Right ventricle myocardium superior (tissue), 1 donor: ENCODE data around the gene SPHK1. TPM values are rescaled to one million over a fixed set of nuclear protein-coding genes. Genes with fewer than 3 reads are reported as not detected.

Source experiments
- ATAC-seq: fragments of 200-7000 bp; cut with Tn5 transposase; one replicate; pipeline ENCODE4 v1.9.1; 2020; ENCODE audit warnings: mild to moderate bottlenecking; ENCODE audit not compliant: poor library complexity
- DNase-seq: peaks from one replicate; pipeline ENCODE4 v3.0.0-alpha.2; 2020
- intact Hi-C: fragments of 100-400 bp; cut with DNase I; formaldehyde crosslinking; loops from one replicate; pipeline ENCODE4 v1.11.2; 2022
- total RNA-seq: library from RNA; stranded (reverse); fragmentation: NEBNext Ultra II Directional; extraction: Animal tissue kit (Norgen Biotek cat#: 25700); gene quantifications from one replicate; pipeline ENCODE4 v1.2.1, GENCODE V29; 2021
- donor health status: DM: no; HTN: yes; CAD: no; lungs with severe emphysema.

The SPHK1 gene
- total RNA-seq, 1 donor from 2014 or later, result 2.0 TPM

DNA sequence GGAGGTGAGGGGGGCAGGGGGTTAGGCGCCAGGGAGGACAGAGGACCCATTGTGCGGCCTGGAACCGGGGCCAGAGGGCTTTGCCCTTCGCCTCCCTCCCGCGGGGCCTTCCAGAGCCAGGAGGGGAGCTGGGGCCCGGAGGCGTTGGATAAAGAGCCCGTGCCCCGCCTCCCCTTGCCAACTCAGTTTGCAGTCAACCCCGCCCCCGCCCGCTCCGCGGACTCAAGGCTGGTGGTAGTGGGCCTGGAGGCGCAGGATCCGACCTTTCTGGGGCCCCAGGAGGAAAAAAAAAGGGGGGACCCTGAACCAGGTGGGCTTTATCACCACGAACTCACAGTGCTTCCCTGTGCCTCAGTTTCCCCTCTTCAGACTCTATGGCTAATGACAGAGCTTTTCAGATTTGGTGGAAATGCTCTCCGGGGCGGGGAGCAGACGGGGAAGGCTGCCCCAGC, 2.0 kb upstream of the SPHK1 start:
- DNase-seq, result peak; percentile 67

DNA sequence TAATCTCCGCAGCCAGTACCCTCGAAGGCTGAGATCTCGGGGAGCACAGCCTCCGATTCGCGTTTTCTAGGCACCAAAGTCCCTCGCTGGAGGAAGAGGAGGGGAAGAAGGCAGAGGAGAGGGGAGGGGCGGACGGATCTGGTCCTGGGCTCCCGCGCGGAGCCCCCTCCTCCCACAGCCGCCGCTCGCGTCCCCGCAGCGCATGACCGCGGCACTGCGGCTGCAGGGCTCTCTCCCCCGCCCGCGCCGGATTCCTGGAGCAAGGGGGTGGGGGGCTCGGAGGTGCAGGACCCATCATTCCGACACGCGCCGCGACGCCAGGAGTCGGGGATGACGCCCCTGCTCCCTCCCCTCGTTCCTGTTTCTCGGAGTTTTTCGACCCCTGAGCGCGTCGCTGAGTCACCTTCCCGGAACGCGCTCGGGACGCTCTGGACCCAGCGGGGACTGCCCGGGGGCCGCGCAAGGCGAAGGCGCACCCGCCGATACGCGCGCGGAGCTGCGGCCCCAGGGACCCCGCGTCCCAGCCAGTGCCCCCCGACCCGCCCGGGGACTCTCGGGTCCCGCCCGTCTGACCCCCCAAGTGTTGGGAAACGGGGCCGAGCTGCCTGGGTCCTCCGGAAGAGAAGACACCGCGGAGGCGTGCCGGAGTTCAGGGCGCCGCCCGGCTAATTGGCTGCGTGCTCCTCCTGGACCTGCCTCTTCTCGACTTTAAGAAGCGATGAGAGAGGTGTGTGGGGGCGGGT, 1.4 kb upstream of the SPHK1 start:
- intact Hi-C loops, result no loop called here
- peak; percentile 36 for ATAC-seq
- peak; percentile 80 for DNase-seq

More for the DNA sequence above, 2.0 kb upstream of the SPHK1 start:
- ATAC-seq, result no peak
- intact Hi-C loops, result no loop called here

GRCh38 chr17:76383546-76384221, 725 bp upstream of the SPHK1 start:
- intact Hi-C loops, result no loop called here
- DNase-seq (peak; percentile 78), ATAC-seq (peak; percentile 53)

- DNase-seq (peak; percentile 59), ATAC-seq (peak; percentile 0)
- intact Hi-C loops, result no loop called here
These were observed 830 bp downstream of the SPHK1 start for GRCh38 chr17:76384987-76385891.

DNA sequence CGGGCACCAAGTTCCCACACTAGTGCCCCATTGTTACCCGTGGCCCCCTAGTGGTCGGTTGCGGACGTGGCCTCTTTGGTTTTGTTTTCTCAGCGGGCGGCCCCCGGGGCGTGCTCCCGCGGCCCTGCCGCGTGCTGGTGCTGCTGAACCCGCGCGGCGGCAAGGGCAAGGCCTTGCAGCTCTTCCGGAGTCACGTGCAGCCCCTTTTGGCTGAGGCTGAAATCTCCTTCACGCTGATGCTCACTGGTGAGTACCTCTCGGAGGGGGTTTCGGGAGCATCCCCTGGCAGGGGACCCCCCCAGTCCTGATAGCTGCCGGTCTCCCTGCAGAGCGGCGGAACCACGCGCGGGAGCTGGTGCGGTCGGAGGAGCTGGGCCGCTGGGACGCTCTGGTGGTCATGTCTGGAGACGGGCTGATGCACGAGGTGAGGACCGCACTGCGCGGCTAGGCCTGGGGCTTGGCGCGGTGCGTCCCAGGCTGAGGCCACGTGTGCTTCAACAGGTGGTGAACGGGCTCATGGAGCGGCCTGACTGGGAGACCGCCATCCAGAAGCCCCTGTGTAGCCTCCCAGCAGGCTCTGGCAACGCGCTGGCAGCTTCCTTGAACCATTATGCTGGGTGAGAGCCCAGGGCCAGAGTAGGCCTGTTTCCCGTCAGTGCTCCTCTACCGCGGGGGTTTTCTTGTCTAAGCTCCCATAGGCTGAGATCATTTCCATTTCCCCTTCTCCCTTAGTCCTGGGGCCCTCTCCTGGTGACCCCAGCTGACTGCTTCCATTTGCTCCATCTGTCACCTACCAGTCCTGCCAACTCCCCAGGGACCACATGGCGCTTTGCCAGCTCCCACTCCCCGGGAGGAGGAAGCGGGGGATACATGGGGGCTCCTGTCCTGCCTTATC, 1.7 kb downstream of the SPHK1 start:
- intact Hi-C loops, result no loop called here
- DNase-seq (peak; percentile 88), ATAC-seq (peak; percentile 49)

DNA sequence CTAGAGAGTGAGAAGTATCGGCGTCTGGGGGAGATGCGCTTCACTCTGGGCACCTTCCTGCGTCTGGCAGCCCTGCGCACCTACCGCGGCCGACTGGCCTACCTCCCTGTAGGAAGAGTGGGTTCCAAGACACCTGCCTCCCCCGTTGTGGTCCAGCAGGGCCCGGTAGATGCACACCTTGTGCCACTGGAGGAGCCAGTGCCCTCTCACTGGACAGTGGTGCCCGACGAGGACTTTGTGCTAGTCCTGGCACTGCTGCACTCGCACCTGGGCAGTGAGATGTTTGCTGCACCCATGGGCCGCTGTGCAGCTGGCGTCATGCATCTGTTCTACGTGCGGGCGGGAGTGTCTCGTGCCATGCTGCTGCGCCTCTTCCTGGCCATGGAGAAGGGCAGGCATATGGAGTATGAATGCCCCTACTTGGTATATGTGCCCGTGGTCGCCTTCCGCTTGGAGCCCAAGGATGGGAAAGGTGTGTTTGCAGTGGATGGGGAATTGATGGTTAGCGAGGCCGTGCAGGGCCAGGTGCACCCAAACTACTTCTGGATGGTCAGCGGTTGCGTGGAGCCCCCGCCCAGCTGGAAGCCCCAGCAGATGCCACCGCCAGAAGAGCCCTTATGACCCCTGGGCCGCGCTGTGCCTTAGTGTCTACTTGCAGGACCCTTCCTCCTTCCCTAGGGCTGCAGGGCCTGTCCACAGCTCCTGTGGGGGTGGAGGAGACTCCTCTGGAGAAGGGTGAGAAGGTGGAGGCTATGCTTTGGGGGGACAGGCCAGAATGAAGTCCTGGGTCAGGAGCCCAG, 2.8 kb downstream of the SPHK1 start:
- DNase-seq (no peak), ATAC-seq (no peak)
- intact Hi-C loops, result no loop called here

DNA sequence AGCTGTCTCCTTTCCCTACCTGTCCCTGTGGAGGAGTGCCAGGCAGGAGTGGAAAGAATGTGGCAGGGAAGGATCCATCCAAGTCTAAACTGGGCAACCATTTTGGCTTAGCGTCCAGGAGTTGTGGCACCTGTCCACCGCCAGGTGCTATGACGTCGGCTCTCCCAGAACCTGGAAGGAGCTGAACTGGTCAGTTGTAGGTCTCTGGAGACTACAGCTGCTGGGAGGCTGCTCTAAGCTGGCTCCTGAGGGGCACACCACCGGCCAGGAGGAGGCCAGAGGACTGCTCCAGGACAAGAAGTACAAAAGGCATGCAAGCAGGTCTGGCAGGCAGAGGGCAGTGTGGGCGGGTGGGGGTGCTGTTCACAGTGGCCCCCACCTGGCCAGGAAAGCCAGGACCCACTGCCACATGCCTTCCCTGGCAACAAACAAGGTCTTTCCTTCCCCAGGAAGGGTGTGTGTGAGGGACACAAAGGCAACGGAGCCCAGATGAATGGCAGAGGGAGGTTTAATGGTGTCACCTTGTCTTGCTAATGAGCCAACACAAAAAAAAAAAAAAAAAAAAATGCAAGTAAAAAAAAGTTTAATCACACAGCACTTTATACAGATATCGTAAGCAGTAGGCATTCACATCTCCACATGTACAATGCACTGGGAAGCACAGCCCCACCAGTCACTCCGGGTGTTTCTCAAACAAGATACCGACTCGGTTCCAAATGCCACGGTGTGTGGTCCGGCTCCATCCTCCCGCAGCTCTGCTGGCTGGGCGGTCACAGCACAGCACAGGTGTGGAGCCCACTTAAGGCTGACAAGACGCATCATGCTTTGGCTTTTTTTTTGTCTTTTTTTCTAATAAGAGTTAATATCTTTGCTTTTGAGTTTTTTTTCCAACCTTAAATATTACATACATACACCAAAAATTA, 4.8 kb downstream of the SPHK1 start:
- ATAC-seq (no peak), DNase-seq (no peak)
- intact Hi-C loops, result no loop called here

- DNase-seq (no peak), ATAC-seq (no peak)
- intact Hi-C loops, result no loop called here
These were observed 5.6 kb downstream of the SPHK1 start for GRCh38 chr17:76390003-76390421.

- intact Hi-C loops, result no loop called here
- DNase-seq (no peak), ATAC-seq (no peak)
These were observed 6.8 kb downstream of the SPHK1 start for GRCh38 chr17:76391200-76391715.

DNA sequence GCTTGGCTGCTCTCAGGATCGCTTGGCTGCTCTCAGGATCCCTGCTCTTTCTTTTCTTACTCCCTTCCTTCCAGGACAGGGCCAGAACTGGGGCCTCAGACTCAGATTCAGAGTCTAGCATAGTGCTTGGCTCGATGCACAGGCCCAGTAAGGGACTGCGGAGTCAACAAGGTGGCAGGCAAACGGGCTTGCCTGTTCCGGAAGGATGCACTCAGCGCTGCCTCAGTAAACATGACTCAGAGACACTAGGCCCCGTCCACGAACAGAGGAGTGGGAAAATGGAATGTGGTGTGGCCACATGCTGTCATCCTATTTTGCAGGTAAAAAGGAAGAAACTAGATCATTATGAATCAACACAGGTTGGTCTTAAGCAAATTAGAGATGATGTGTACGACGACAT, 9.8 kb downstream of the SPHK1 start:
- ATAC-seq (no peak), DNase-seq (no peak)
- intact Hi-C loops, result no loop called here

- ATAC-seq, result no peak
- no peak for DNase-seq
- intact Hi-C loops, result no loop called here
These were observed 11.6 kb downstream of the SPHK1 start for GRCh38 chr17:76395980-76396379.

DNA sequence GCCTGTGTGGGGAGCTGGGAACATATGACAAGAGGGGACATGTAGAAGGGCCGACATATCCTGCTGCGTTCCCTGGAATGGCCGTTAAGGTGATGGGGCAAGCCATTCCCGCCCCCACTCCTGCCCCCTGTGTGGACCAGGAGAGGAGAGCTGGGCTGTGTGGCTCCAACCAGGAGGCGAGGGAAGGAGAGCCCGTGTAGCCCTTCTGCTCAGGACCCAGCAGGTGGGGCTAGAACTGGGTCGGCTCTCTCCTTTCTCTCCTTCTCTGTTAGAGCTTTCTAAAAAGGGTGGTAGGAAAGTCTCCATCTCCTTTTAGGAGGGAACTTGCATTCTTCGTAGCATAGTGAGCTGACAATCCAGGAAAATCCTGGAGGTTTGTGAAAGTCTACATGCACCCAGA, 12.8 kb downstream of the SPHK1 start:
- DNase-seq (no peak), ATAC-seq (no peak)
- intact Hi-C loops, result no loop called here

DNA sequence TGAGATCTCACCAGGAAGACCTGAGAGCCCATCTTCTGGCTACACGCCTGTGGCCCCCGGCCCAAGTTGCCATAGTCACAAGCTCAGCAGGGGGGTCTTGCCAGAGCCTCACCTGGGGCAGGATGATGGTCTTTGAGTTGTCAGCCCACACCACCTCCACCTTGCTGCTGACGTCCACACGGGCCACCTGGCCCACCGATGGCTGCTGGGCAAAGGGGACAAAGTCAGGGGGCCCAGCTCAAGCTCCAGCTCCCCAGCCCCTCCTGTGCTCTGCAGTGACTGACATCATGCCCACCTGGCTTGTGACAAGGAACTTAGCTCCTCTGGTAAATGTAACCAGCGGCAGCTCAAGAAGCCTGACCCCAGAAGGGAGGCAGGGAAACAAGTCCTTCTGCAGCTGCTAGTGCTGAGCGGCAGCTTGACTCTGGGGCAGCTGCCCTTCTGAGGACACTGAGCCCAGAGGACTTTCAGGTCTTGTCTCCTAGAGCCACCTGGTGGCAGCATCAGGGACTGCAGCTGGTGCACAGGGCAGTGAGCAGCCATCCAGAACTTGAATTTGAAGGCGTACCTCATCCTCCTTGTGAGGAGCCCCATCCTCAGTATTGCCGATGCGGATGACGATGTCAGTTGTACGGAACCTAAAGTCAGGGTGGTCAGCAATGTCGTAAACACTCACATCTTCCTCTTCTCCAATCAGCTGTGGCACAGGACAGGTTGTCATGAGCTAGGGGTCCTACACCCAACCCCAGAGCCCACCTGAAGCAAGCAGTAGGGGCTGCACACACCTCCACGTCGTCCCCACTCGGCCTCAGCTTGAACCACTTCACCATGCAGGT, 13.5 kb downstream of the SPHK1 start:
- intact Hi-C loops, result loop anchor here (2.0 kb wide), 1 partner anchor 95 kb away; no protein-coding TSS in a partner anchor

DNA sequence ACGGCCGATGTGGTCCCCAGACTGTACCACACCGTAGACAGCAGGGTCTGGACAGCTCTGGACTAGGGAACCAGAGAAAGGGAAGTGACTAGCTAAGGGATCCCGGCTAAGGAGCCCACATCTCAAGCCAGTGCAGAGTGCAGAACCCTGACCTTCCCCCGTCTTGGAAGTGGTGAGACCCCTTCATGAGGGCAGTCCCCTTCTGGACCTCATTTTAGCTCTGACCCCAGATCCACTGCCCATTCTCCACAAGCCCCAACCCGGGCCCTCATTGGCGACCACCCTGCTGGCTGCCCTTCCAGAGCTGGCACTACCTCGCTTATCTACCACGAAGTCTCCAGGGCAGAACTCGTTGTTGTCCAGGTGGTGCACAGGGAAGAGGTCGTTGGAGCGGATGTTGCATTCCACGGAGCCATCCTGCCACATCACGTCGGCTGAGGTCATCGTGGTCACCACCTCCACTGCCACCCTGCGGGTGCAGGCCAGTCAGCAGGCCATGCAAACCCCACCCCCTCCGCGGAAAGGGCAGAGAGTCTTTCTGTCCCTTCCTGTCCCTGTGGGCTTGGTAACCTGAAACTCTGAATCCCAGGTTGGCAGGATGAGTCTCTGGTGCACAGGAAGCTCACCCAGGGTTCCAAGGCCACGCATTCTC, 14.2 kb downstream of the SPHK1 start:
- intact Hi-C loops, result loop anchor here (2.0 kb wide), 1 partner anchor 96 kb away; no protein-coding TSS in a partner anchor
- no peak for DNase-seq
- peak; percentile 13 for ATAC-seq

More for the DNA sequence above, 13.5 kb downstream of the SPHK1 start:
- DNase-seq (peak; percentile 94), ATAC-seq (peak; percentile 84)
